Lower lobe of right lung (tissue), 2 donors: Measurements from ENCODE around the gene MRPS27. TPM values are rescaled to one million over a fixed set of nuclear protein-coding genes. Genes with fewer than 3 reads are reported as not detected.

Source experiments
- ATAC-seq, 2 donors: fragments of 200-7000 bp; cut with Tn5 transposase; one replicate each; pipeline ENCODE4 v1.9.1; 2020 to 2022; ENCODE audit warnings: mild to moderate bottlenecking in 2 of 2, moderate library complexity in 2 of 2
- DNase-seq: peaks from one replicate; pipeline ENCODE4 v3.0.0-alpha.2; 2020
- H3K27ac ChIP-seq: fragments of 200-600 bp; one replicate; pipeline ENCODE4 v1.8.0; 2022
- H3K27me3 ChIP-seq: fragments of 200-600 bp; one replicate; pipeline ENCODE4 v1.8.0; 2022; ENCODE audit warnings: low read depth
- H3K36me3 ChIP-seq: fragments of 200-600 bp; one replicate; pipeline ENCODE4 v1.8.0; 2022; ENCODE audit warnings: mild to moderate bottlenecking
- H3K4me1 ChIP-seq: fragments of 200-600 bp; one replicate; pipeline ENCODE4 v1.8.0; 2022
- H3K4me3 ChIP-seq: fragments of 200-600 bp; one replicate; pipeline ENCODE4 v1.8.0; 2022; ENCODE audit warnings: mild to moderate bottlenecking
- H3K9me3 ChIP-seq: fragments of 200-600 bp; one replicate; pipeline ENCODE4 v1.8.0; 2022
- CTCF ChIP-seq: fragments of 200-600 bp; IDR thresholded peaks from one replicate; pipeline ENCODE4 v1.8.0; 2022; ENCODE audit warnings: antibody characterized with exemption, mild to moderate bottlenecking
- intact Hi-C: fragments of 100-400 bp; cut with DNase I; formaldehyde crosslinking; loops from one replicate; pipeline ENCODE4 v1.11.0; 2022
- total RNA-seq: library from RNA; stranded (reverse); fragmentation: NEBNext Ultra II Directional; extraction: Animal tissue kit (Norgen Biotek cat#: 25700); gene quantifications from one replicate; pipeline ENCODE4 v1.2.1, GENCODE V29; 2021
- donor health status: DM: no; HTN: yes; CAD: no; lungs with severe emphysema.

MRPS27 gene
- total RNA-seq, 1 donor from 2014 or later = 35.1 TPM

GRCh38 chr5:72197393-72197792, 122.6 kb downstream of the MRPS27 start:
- no peak overlapping the region for H3K27ac ChIP-seq
- H3K4me1 ChIP-seq = no peaks in the 10 kb centered on the region
- TF ChIP-seq CTCF = no peak
- ATAC-seq = no peak
- H3K4me3 ChIP-seq = no peak overlapping the region
- intact Hi-C loops = no loop called here
- H3K36me3 ChIP-seq = no peaks in the 10 kb centered on the region
- no peaks in the 10 kb centered on the region for H3K27me3 ChIP-seq
- no peak for DNase-seq
- no peaks in the 10 kb centered on the region for H3K9me3 ChIP-seq

DNA sequence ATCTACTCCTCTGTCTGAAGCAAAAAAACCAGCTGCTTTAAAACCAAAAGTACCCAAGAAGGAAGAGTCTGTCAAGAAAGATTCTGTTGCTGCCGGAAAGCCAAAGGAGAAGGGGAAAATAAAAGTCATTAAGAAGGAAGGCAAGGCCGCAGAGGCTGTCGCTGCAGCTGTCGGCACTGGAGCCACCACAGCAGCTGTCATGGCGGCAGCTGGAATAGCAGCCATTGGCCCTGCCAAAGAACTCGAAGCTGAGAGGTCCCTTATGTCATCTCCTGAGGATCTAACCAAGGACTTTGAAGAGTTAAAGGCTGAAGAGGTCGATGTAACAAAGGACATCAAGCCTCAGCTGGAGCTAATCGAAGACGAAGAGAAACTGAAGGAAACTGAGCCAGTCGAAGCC, 124.5 kb downstream of the MRPS27 start:
- Histone ChIP-seq H3K27me3 (no peaks in the 10 kb centered on the region), H3K36me3 (no peaks in the 10 kb centered on the region), H3K4me1 (peaks cover 4% of the 10 kb centered on the region), H3K9me3 (no peaks in the 10 kb centered on the region), H3K27ac (no peak overlapping the region), H3K4me3 (no peak overlapping the region)
- intact Hi-C loops = no loop called here
- no peak for ATAC-seq
- TF ChIP-seq CTCF = no peak
- DNase-seq = no peak

DNA sequence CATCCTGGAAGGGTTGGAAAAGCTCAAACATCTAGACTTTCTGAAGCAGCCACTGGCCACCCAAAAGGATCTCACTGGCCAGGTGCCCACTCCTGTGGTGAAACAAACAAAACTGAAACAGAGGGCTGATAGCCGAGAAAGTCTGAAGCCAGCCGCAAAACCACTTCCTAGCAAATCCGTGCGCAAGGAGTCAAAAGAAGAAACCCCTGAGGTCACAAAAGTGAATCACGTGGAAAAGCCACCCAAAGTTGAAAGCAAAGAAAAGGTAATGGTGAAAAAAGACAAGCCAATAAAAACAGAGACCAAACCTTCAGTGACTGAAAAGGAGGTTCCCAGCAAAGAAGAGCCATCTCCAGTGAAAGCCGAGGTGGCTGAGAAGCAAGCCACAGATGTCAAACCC, 125.2 kb downstream of the MRPS27 start:
- no peak for DNase-seq
- no peaks in the 10 kb centered on the region for H3K27me3 ChIP-seq
- H3K9me3 ChIP-seq = no peaks in the 10 kb centered on the region
- no peak overlapping the region for H3K4me3 ChIP-seq
- no peaks in the 10 kb centered on the region for H3K36me3 ChIP-seq
- peaks cover 4% of the 10 kb centered on the region for H3K4me1 ChIP-seq
- no peak for TF ChIP-seq CTCF
- ATAC-seq = no peak
- intact Hi-C loops = no loop called here
- H3K27ac ChIP-seq = no peak overlapping the region

DNA sequence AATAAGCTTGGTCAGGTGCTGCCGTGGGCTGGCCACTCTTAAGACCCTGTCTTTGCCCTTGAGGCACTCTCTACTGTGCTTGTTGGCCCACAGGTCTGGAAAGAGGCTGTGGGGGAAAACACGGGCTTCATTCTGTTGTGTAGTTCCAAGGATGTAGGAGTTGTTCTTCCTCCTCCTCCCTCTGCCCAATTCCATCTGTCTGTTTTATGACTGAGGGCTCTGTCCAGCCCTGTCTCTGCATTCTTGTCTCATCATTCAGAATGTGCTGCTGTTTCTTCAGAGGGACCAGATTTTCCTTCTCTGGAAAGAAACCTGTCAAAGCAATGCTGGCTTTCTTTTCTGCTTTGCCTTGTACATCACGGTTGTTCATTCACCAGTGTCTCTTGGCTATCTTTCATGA, 128.6 kb downstream of the MRPS27 start:
- Histone ChIP-seq H3K4me3 (no peak overlapping the region), H3K27ac (no peak overlapping the region), H3K9me3 (no peaks in the 10 kb centered on the region), H3K27me3 (no peaks in the 10 kb centered on the region), H3K36me3 (no peaks in the 10 kb centered on the region), H3K4me1 (peaks cover 4% of the 10 kb centered on the region)
- TF ChIP-seq CTCF = no peak
- DNase-seq = no peak
- no peak for ATAC-seq
- intact Hi-C loops = no loop called here

GRCh38 chr5:72189146-72189545, 130.9 kb downstream of the MRPS27 start:
- H3K9me3 ChIP-seq = no peaks in the 10 kb centered on the region
- H3K4me1 ChIP-seq = peaks cover 4% of the 10 kb centered on the region
- intact Hi-C loops = no loop called here
- H3K27me3 ChIP-seq = no peaks in the 10 kb centered on the region
- no peaks in the 10 kb centered on the region for H3K36me3 ChIP-seq
- no peak overlapping the region for H3K4me3 ChIP-seq
- no peak for TF ChIP-seq CTCF
- DNase-seq = no peak
- ATAC-seq = no peak
- no peak overlapping the region for H3K27ac ChIP-seq

- H3K4me3 ChIP-seq = no peak overlapping the region
- intact Hi-C loops = no loop called here
- DNase-seq (no peak), ATAC-seq (no peak)
- no peak for TF ChIP-seq CTCF
- H3K27me3 ChIP-seq = no peaks in the 10 kb centered on the region
- H3K9me3 ChIP-seq = no peaks in the 10 kb centered on the region
- H3K4me1 ChIP-seq = peaks cover 4% of the 10 kb centered on the region
- no peak overlapping the region for H3K27ac ChIP-seq
- no peaks in the 10 kb centered on the region for H3K36me3 ChIP-seq
Observed at GRCh38 chr5:72188166-72188565, 131.9 kb downstream of the MRPS27 start.
